IMR-90 (cell line): Measurements from ENCODE around the gene TGM2. TPM values are rescaled to one million over a fixed set of nuclear protein-coding genes. Genes with fewer than 3 reads are reported as not detected.

Experiments used
- ATAC-seq: fragments of 200-7000 bp; cut with Tn5 transposase; 2 replicates; pipeline ENCODE4 v1.9.1; 2020; ENCODE audit warnings: low read depth, mild to moderate bottlenecking, moderate library complexity
- BruUV-seq: library from RNA; stranded (reverse); fragments of 400-500 nt; replicated peaks from 2 replicates; lab custom pipeline; 2021; lab: Mats Ljungman, UMichigan
- CTCF ChIA-PET: fragments of 300-600 bp; formaldehyde crosslinking; extraction: SDS; loops from one replicate; lab custom pipeline; 2021; ENCODE audit warnings: antibody characterized with exemption; lab: Yijun Ruan, JAX
- POLR2A ChIA-PET: fragments of 300-600 bp; sonication (Branson Sonifier 250); formaldehyde crosslinking; loops from one replicate; lab custom pipeline; 2022; ENCODE audit warnings: antibody characterized with exemption; ENCODE audit not compliant: unreplicated experiment; lab: Charles Lee
- DNase-seq: peaks from one replicate; pipeline ENCODE4 v3.0.0; 2013
- H2AFZ ChIP-seq: replicated peaks from 2 replicates; pipeline ENCODE3; 2013; ENCODE audit warnings: low read length, mild to moderate bottlenecking; ENCODE audit not compliant: poor library complexity
- H2AK5ac ChIP-seq: 2 replicates; pipeline ENCODE4 v1.6.1; 2013; ENCODE audit warnings: low read depth, low read length, inconsistent platforms
- H2AK9ac ChIP-seq: replicated peaks from 2 replicates; pipeline ENCODE3; 2013; ENCODE audit warnings: mild to moderate bottlenecking, low read depth, low read length, moderate library complexity; ENCODE audit not compliant: poor library complexity
- H2BK120ac ChIP-seq: 2 replicates; pipeline ENCODE4 v1.6.1; 2013; ENCODE audit warnings: low read depth, low read length, inconsistent platforms
- H2BK15ac ChIP-seq: 3 replicates; pipeline ENCODE4 v1.6.1; 2013; ENCODE audit warnings: low read depth, low read length, inconsistent platforms
- H2BK20ac ChIP-seq: 2 replicates; pipeline ENCODE4 v1.6.1; 2013; ENCODE audit warnings: low read depth, mild to moderate bottlenecking, inconsistent platforms, low read length, moderate library complexity
- H2BK5ac ChIP-seq: 2 replicates; pipeline ENCODE4 v1.6.1; 2013; ENCODE audit warnings: mild to moderate bottlenecking, low read depth, low read length, inconsistent platforms; ENCODE audit not compliant: poor library complexity, severe bottlenecking
- H3K14ac ChIP-seq: replicated peaks from 2 replicates; pipeline ENCODE4 v1.6.1; 2013; ENCODE audit warnings: low read depth, low read length, inconsistent platforms
- H3K18ac ChIP-seq: 2 replicates; pipeline ENCODE4 v1.6.1; 2013; ENCODE audit warnings: low read depth, low read length, control low read depth
- H3K23ac ChIP-seq: 2 replicates; pipeline ENCODE4 v1.6.1; 2013; ENCODE audit warnings: low read depth, low read length, inconsistent platforms
- H3K27ac ChIP-seq: 2 replicates; pipeline ENCODE4 v1.5.1; 2013; ENCODE audit warnings: mild to moderate bottlenecking, control low read depth, low read length; ENCODE audit not compliant: insufficient read depth
- H3K27me3 ChIP-seq: 2 replicates; pipeline ENCODE4 v1.6.1; 2013; ENCODE audit warnings: low read length; ENCODE audit not compliant: control insufficient read depth, insufficient read depth
- H3K36me3 ChIP-seq: 2 replicates; pipeline ENCODE4 v1.6.1; 2013; ENCODE audit warnings: low read length, mixed read lengths; ENCODE audit not compliant: control insufficient read depth, insufficient read depth
- H3K4ac ChIP-seq: 2 replicates; pipeline ENCODE4 v1.6.1; 2013; ENCODE audit warnings: low read depth, low read length, inconsistent platforms
- H3K4me1 ChIP-seq: 2 replicates; pipeline ENCODE4 v1.6.1; 2013; ENCODE audit warnings: low read length, mixed read lengths; ENCODE audit not compliant: control insufficient read depth, insufficient read depth
- H3K4me2 ChIP-seq: 2 replicates; pipeline ENCODE4 v1.6.1; 2013; ENCODE audit warnings: low read depth, mild to moderate bottlenecking, control low read depth, low read length, moderate library complexity
- H3K4me3 ChIP-seq: 2 replicates; pipeline ENCODE4 v1.5.1; 2013; ENCODE audit warnings: low read depth, mild to moderate bottlenecking, control low read depth, low read length, moderate library complexity; ENCODE audit not compliant: insufficient read depth
- H3K56ac ChIP-seq: 2 replicates; pipeline ENCODE4 v1.6.1; 2013; ENCODE audit warnings: low read length, inconsistent platforms; ENCODE audit not compliant: insufficient read depth; ENCODE audit errors: extremely low read depth
- H3K79me1 ChIP-seq, 2 experiments: 2 replicates each; pipeline ENCODE4 v1.6.1; 2013; ENCODE audit warnings: low read length in 2 of 2, inconsistent platforms in 1 of 2, low read depth in 1 of 2
- H3K9ac ChIP-seq: 2 replicates; pipeline ENCODE4 v1.6.1; 2013; ENCODE audit warnings: low read depth, low read length, control low read depth
- H3K9me1 ChIP-seq: 2 replicates; pipeline ENCODE4 v1.6.1; 2013; ENCODE audit warnings: low read length, inconsistent platforms; ENCODE audit not compliant: insufficient read depth
- H3K9me3 ChIP-seq: 2 replicates; pipeline ENCODE4 v1.6.1; 2013; ENCODE audit warnings: low read length; ENCODE audit not compliant: control insufficient read depth, insufficient read depth
- H4K20me1 ChIP-seq: 2 replicates; pipeline ENCODE4 v1.6.1; 2013; ENCODE audit warnings: low read length, inconsistent platforms; ENCODE audit not compliant: insufficient read depth
- H4K5ac ChIP-seq: 2 replicates; pipeline ENCODE4 v1.6.1; 2013; ENCODE audit warnings: mild to moderate bottlenecking, low read depth, low read length, control low read depth
- H4K8ac ChIP-seq, 2 experiments: 2 replicates each; pipeline ENCODE4 v1.6.1; 2013; ENCODE audit warnings: low read depth in 2 of 2, low read length in 2 of 2, control low read depth in 1 of 2, inconsistent platforms in 1 of 2
- H4K91ac ChIP-seq: 2 replicates; pipeline ENCODE4 v1.6.1; 2013; ENCODE audit warnings: low read depth, low read length, inconsistent platforms; ENCODE audit not compliant: insufficient read depth
- BHLHE40 ChIP-seq: fragments of 150-350 bp; IDR thresholded peaks from 2 replicates; pipeline ENCODE4 v1.6.1; 2016; ENCODE audit warnings: mild to moderate bottlenecking, low read depth, low read length
- CEBPB ChIP-seq: IDR thresholded peaks from 2 replicates; pipeline ENCODE4 v1.6.1; 2012; ENCODE audit warnings: low read depth, low read length, improper control_type of control experiment
- CHD1 ChIP-seq: IDR thresholded peaks from 2 replicates; pipeline ENCODE4 v1.6.1; 2012; ENCODE audit warnings: low read depth, low read length, improper control_type of control experiment
- MXI1 ChIP-seq: IDR thresholded peaks from 2 replicates; pipeline ENCODE4 v1.6.1; 2012; ENCODE audit warnings: low read depth, mild to moderate bottlenecking, low read length, moderate library complexity, borderline replicate concordance
- RCOR1 ChIP-seq: IDR thresholded peaks from 2 replicates; pipeline ENCODE4 v1.6.1; 2012; ENCODE audit warnings: mild to moderate bottlenecking, low read length, improper control_type of control experiment; ENCODE audit not compliant: insufficient replicate concordance
- SMC3 ChIP-seq: fragments of 150-350 bp; IDR thresholded peaks from 2 replicates; pipeline ENCODE4 v1.6.1; 2016; ENCODE audit warnings: low read depth, mild to moderate bottlenecking, antibody characterized with exemption, low read length, moderate library complexity
- USF2 ChIP-seq: fragments of 150-350 bp; IDR thresholded peaks from 2 replicates; pipeline ENCODE4 v1.6.1; 2017; ENCODE audit warnings: mild to moderate bottlenecking, antibody characterized with exemption, low read length, low read depth
- WGBS, 2 experiments: methylation state at CpG; one replicate each; pipeline versions ENCODE4 v1.1.5 to v1.1.7; 2013; ENCODE audit warnings: missing lambda C conversion rate in 2 of 2; ENCODE audit not compliant: insufficient read length in 1 of 2; ENCODE audit errors: extremely low coverage in 2 of 2; 5-methylcytosine and 5-hydroxymethylcytosine counted together
- dilution Hi-C: fragments of 300-500 bp; cut with HindIII; formaldehyde crosslinking; loops from one replicate; pipeline ENCODE4 v1.14.3; 2018; ENCODE audit warnings: low sequenced_read_pairs; ENCODE audit not compliant: unreplicated experiment
- in situ Hi-C: fragments of 300-500 bp; cut with MboI; formaldehyde crosslinking; loops from 3 replicates; pipeline ENCODE4 v1.14.3; 2019; ENCODE audit warnings: low sequenced_read_pairs, inconsistent platforms, mixed read lengths
- intact Hi-C: fragments of 100-400 bp; cut with micrococcal nuclease; formaldehyde crosslinking; loops from 2 replicates; pipeline ENCODE4 v1.10.0; 2022
- polyA plus RNA-seq, 3 experiments: library from polyadenylated mRNA; depleted of rRNA; stranded (reverse); fragments of >200 nt; gene quantifications; 2 replicates each; pipeline ENCODE4 v1.2.3, GENCODE V29; 2012; ENCODE audit warnings: low replicate concordance in 1 of 3
- total RNA-seq: library from RNA; depleted of rRNA; stranded (reverse); fragments of >200 nt; gene quantifications from 2 replicates; pipeline ENCODE4 v1.2.3, GENCODE V29; 2012

The TGM2 gene
- total and polyA plus RNA-seq, 2 of the 4 experiments (the other 2 are of a cell fraction) = 239 to 268 TPM

- Histone ChIP-seq H3K4me1 (peaks cover 16% of the 10 kb centered on the region), H3K18ac (peak overlapping the region; percentile 87), H4K91ac (no peak overlapping the region), H3K9me3 (no peaks in the 10 kb centered on the region), H2BK20ac (peak overlapping the region; percentile 17; the same call in 1 of the 2 replicates), H3K4me2 (no peak overlapping the region), H4K20me1 (no peaks in the 10 kb centered on the region), H2AFZ (no peak overlapping the region), H3K56ac (no peak overlapping the region), H3K14ac (no peak overlapping the region), H2BK120ac (peak overlapping the region; percentile 27; the same call in 1 of the 2 replicates), H3K36me3 (no peaks in the 10 kb centered on the region), H3K79me1 (no peaks in the 10 kb centered on the region), H2BK15ac (no peak overlapping the region), H3K9ac (no peak overlapping the region), H4K8ac (no peak overlapping the region), H3K4ac (peak overlapping the region; percentile 0; the same call in 1 of the 2 replicates), H3K4me3 (no peak overlapping the region), H3K27ac (peak overlapping the region; percentile 6; the same call in 1 of the 2 replicates), H2AK5ac (no peak overlapping the region), H2AK9ac (no peak overlapping the region), H3K23ac (no peak overlapping the region), H4K5ac (peak overlapping the region; percentile 76), H2BK5ac (peak overlapping the region; percentile 3), H3K27me3 (no peaks in the 10 kb centered on the region), H3K9me1 (peaks cover 21% of the 10 kb centered on the region)
- POLR2A ChIA-PET = no interaction called here
- in situ Hi-C loops (no loop called here), intact Hi-C loops (no loop called here), dilution Hi-C loops (no loop called here)
- ATAC-seq (no peak), DNase-seq (no peak)
- no CpG with 5 or more reads among the region's 2 CpGs for WGBS, 2 experiments
- BruUV-seq = no TSS peak
- TF ChIP-seq USF2 = no peak
- no peak for TF ChIP-seq SMC3
- TF ChIP-seq CHD1 = no peak
- no peak for TF ChIP-seq BHLHE40
- TF ChIP-seq RCOR1 = no peak
- no peak for TF ChIP-seq CEBPB
- no peak for TF ChIP-seq MXI1
- CTCF ChIA-PET = no interaction called here
Measured at GRCh38 chr20:38203981-38204357, 38.9 kb upstream of the TGM2 start.
